Neural cell (in vitro differentiated cells): ENCODE measurements around the gene CHKA.
A peak's percentile ranks its signal among the peaks of the same experiment; 100 is the strongest.

Experiments
- EP300 ChIP-seq: fragments of 450-650 bp; conservative IDR thresholded peaks from 2 replicates; pipeline ENCODE4 v1.6.1; 2014; ENCODE audit warnings: antibody characterized with exemption, mild to moderate bottlenecking, moderate library complexity; ENCODE audit not compliant: poor library complexity, severe bottlenecking
- EZH2 ChIP-seq: fragments of 200-600, 300-800 bp; shearing (Covaris generic), sonication (generic); IDR thresholded peaks from 2 replicates; pipeline ENCODE4 v1.6.1; 2014; ENCODE audit warnings: antibody characterized with exemption, low read length, borderline replicate concordance, mild to moderate bottlenecking; ENCODE audit not compliant: insufficient read depth, poor library complexity, severe bottlenecking
- POLR2AphosphoS5 ChIP-seq: IDR thresholded peaks from 2 replicates; pipeline ENCODE4 v1.6.1; 2012
- RAD21 ChIP-seq: fragments of 450-650 bp; conservative IDR thresholded peaks from 2 replicates; pipeline ENCODE4 v1.6.1; 2014; ENCODE audit warnings: antibody characterized with exemption, mild to moderate bottlenecking, moderate library complexity
- SMC3 ChIP-seq: fragments of 450-650 bp; conservative IDR thresholded peaks from 2 replicates; pipeline ENCODE4 v1.6.1; 2014; ENCODE audit warnings: antibody characterized with exemption, mild to moderate bottlenecking, moderate library complexity; ENCODE audit not compliant: poor library complexity
- TAF1 ChIP-seq: IDR thresholded peaks from 2 replicates; pipeline ENCODE4 v1.6.1; 2012; ENCODE audit warnings: low read depth
- TF ChIP-seq, protein P1 (sequence below): fragments of 450-650 bp; IDR thresholded peaks from 2 replicates; pipeline ENCODE4 v1.5.1; 2014; ENCODE audit warnings: antibody characterized with exemption, mild to moderate bottlenecking, moderate library complexity; ENCODE audit not compliant: poor library complexity, severe bottlenecking
- TF ChIP-seq, protein P2 (sequence below): IDR thresholded peaks from 2 replicates; pipeline ENCODE4 v1.6.1; 2012; ENCODE audit warnings: borderline replicate concordance

DNA sequence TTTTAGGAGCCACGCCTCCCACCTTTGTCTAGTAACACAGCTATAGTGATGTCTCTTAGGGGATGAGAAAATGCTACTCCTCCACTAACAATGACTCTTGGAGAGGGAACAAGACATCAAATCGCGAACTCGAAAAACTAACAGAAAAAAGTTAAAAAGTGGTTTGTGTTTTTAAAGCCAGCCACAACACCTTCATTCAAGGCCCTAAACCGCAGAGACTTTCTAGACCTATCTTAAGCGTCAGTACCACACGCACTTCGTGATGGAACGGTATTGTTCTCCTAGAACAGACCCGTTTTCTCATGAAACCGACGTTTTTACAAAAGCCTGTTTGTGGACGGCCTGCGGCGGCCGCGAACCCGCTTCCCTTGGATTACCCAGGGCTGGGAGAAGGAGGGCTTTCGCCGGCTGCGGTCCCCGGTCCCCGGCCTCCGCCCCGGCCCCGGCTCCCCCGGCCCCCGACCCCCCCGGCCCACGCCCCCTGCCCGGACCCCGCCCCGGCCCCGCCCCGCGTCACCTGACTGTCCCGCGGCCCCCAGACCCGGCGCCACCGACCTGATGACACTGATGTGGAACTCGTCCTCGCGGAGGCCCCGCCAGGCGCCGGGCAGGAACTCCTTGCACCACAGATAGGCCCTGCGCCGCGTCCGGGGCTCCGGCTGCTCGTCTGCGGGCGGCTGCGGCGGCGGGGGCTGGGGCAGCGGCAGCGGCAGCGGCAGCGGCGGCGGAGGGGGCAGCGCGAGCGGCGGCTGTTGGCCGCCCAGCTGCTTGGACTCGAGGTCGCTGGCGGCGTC lies 718 bp downstream of the CHKA start:
- TF ChIP-seq TAF1: no peak
- TF ChIP-seq EP300: no peak
- TF ChIP-seq, protein P1, sequence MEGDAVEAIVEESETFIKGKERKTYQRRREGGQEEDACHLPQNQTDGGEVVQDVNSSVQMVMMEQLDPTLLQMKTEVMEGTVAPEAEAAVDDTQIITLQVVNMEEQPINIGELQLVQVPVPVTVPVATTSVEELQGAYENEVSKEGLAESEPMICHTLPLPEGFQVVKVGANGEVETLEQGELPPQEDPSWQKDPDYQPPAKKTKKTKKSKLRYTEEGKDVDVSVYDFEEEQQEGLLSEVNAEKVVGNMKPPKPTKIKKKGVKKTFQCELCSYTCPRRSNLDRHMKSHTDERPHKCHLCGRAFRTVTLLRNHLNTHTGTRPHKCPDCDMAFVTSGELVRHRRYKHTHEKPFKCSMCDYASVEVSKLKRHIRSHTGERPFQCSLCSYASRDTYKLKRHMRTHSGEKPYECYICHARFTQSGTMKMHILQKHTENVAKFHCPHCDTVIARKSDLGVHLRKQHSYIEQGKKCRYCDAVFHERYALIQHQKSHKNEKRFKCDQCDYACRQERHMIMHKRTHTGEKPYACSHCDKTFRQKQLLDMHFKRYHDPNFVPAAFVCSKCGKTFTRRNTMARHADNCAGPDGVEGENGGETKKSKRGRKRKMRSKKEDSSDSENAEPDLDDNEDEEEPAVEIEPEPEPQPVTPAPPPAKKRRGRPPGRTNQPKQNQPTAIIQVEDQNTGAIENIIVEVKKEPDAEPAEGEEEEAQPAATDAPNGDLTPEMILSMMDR: no peak
- no peak for TF ChIP-seq EZH2
- TF ChIP-seq, protein P2, sequence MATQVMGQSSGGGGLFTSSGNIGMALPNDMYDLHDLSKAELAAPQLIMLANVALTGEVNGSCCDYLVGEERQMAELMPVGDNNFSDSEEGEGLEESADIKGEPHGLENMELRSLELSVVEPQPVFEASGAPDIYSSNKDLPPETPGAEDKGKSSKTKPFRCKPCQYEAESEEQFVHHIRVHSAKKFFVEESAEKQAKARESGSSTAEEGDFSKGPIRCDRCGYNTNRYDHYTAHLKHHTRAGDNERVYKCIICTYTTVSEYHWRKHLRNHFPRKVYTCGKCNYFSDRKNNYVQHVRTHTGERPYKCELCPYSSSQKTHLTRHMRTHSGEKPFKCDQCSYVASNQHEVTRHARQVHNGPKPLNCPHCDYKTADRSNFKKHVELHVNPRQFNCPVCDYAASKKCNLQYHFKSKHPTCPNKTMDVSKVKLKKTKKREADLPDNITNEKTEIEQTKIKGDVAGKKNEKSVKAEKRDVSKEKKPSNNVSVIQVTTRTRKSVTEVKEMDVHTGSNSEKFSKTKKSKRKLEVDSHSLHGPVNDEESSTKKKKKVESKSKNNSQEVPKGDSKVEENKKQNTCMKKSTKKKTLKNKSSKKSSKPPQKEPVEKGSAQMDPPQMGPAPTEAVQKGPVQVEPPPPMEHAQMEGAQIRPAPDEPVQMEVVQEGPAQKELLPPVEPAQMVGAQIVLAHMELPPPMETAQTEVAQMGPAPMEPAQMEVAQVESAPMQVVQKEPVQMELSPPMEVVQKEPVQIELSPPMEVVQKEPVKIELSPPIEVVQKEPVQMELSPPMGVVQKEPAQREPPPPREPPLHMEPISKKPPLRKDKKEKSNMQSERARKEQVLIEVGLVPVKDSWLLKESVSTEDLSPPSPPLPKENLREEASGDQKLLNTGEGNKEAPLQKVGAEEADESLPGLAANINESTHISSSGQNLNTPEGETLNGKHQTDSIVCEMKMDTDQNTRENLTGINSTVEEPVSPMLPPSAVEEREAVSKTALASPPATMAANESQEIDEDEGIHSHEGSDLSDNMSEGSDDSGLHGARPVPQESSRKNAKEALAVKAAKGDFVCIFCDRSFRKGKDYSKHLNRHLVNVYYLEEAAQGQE: no peak
- no peak for TF ChIP-seq RAD21
- TF ChIP-seq POLR2AphosphoS5: peak; percentile 17
- no peak for TF ChIP-seq SMC3
